NAMALWA (cell line): Measurements from ENCODE around the gene SGPL1.

Source experiments
- DNase-seq: peaks from one replicate; pipeline ENCODE4 v3.0.0-alpha.2; 2015; ENCODE audit warnings: low spot score

The SGPL1 gene

GRCh38 chr10:70780772-70781171, 35.0 kb upstream of the SGPL1 start:
- DNase-seq, result no peak

- no peak for DNase-seq
These were observed 34.2 kb upstream of the SGPL1 start for GRCh38 chr10:70781461-70782051.

- no peak for DNase-seq
These were observed 33.5 kb upstream of the SGPL1 start for GRCh38 chr10:70782086-70782745.

GRCh38 chr10:70782746-70783680, 32.7 kb upstream of the SGPL1 start:
- no peak for DNase-seq

- DNase-seq, result no peak
These were observed 31.7 kb upstream of the SGPL1 start for GRCh38 chr10:70784016-70784415.

- no peak for DNase-seq
These were observed 31.3 kb upstream of the SGPL1 start for GRCh38 chr10:70784471-70784870.

GRCh38 chr10:70785190-70785589, 30.6 kb upstream of the SGPL1 start, which contains the start of gene TBATA:
TSS of gene TBATA (minus strand) at chr10:70785377. CDS start at chr10:70783379, 1,998 bp downstream.
- no peak for DNase-seq

- DNase-seq, result no peak
These were observed 28.8 kb upstream of the SGPL1 start for GRCh38 chr10:70786799-70787415.

- DNase-seq, result no peak
These were observed 24.2 kb upstream of the SGPL1 start for GRCh38 chr10:70791386-70792039.

GRCh38 chr10:70795613-70796012, 20.1 kb upstream of the SGPL1 start:
- no peak for DNase-seq

GRCh38 chr10:70797840-70798239, 17.9 kb upstream of the SGPL1 start:
- DNase-seq, result no peak

GRCh38 chr10:70799124-70799523, 16.6 kb upstream of the SGPL1 start:
- DNase-seq, result no peak

- DNase-seq, result no peak
These were observed 13.9 kb upstream of the SGPL1 start for GRCh38 chr10:70801854-70802253.

- DNase-seq, result no peak
These were observed 11.8 kb upstream of the SGPL1 start for GRCh38 chr10:70803775-70804420.

- no peak for DNase-seq
These were observed 11.3 kb upstream of the SGPL1 start for GRCh38 chr10:70804421-70804808.

GRCh38 chr10:70805619-70806215, 10.0 kb upstream of the SGPL1 start:
- DNase-seq, result no peak

- no peak for DNase-seq
These were observed 8.9 kb upstream of the SGPL1 start for GRCh38 chr10:70806841-70807240.

GRCh38 chr10:70807556-70807955, 8.2 kb upstream of the SGPL1 start:
- DNase-seq, result no peak

GRCh38 chr10:70809011-70809611, 6.6 kb upstream of the SGPL1 start:
- DNase-seq, result no peak

- no peak for DNase-seq
These were observed 6.0 kb upstream of the SGPL1 start for GRCh38 chr10:70809726-70810125.

- no peak for DNase-seq
These were observed 4.8 kb upstream of the SGPL1 start for GRCh38 chr10:70810967-70811366.
